Activated naive CD4-positive, alpha-beta T cell treated with anti-CD3 and anti-CD28 coated beads, Interleukin-2, amount 50 U/mL, for 16 hours (primary cell): ENCODE measurements around the gene PDZD2.
A peak's percentile ranks its signal among the peaks of the same experiment; 100 is the strongest.
"Not testable (repeated sequence)": the region's sequence is repeated elsewhere in the genome, so short reads cannot be mapped to it uniquely, and the experiment has no call there.

Source experiments
- DNase-seq: peaks from one replicate; pipeline ENCODE4 v3.0.0-alpha.2; 2020

The PDZD2 gene

DNA sequence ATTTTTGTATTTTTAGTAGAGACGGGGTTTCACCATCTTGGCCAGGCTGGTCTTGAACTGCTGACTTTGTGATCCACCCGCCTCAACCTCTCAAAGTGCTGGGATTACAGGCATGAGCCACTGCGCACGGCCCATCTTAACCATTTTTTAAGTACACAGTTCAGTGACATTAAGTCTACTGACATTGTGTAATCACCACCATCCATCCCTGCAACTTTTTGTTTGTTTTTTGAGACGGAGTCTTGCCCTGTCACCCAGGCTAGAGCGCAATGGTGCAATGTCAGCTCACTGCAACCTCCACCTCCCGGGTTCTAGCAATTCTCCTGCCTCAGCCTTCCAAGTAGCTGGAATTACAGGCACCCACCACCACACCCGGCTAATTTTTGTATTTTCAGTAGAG, 480.0 kb downstream of the PDZD2 start:
- DNase-seq: not testable (repeated sequence)

DNA sequence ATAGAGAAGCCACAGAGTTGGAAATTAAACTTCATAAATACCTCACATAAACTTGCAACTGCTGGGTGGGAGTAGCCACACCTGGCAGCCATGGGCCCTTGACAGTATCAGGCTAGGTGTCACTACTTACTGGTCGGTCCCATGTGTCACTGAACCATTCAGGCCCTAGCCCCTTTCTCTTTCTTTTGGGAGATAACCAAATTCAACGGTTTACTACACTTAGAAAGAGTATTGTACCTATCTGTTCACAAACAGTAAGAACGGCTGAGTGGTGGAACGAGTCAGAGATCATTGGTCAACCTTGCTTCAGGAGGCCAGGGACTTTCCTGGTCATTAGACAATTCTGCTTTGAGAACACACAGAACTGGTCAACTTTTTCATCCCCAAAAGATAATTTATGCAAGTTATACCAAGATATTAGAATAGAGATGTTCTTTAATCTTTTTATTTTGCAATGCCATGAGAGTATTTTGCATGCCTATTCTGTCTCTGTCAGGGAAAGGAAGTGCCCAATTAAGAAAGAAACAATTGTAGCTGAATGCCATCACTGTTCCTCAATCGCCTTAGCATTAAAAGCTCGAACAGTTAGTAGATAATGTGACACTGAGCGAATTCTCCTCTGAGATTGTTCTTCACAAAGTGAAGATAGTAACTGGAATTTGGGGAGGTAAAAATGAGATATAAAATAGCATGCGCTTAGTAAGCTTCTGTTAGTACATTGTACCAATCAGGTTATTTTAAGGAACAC, 484.3 kb downstream of the PDZD2 start:
- no peak for DNase-seq

DNA sequence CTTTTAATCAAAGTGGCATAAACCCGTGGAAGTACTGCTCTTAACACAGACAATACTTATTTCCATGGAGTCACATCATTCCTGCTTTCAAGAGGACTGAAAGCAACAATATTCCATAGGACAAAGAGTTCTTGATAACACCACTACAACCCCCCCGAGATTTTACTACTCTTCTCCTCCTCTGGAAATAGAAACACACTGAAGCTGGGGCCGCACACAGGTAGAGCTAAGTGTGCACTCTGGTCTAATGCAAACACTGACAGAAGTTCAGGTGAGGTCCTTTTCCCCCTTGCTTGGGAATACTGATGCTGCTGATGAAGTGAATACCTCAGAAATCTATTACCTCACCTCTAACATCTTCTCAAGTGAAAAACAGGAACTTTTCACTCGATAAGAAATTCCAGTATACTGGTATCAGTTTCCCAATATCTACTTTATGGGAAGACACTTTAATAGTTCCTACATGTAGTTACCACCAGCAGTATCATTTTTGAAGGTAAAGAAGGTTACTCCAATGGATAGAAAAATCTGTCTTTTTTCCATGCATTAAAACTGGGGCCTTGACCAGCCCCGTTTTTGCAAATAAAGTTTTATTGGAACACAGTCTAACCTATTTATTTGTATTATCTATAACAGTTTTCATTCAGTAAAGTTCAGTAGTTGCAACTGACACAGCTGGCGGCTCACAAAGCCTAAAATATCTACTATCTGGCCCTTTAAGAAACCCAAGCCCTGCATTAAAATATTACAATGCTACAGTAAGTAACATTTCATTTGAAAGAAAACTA, 485.2 kb downstream of the PDZD2 start:
- DNase-seq: no peak

DNA sequence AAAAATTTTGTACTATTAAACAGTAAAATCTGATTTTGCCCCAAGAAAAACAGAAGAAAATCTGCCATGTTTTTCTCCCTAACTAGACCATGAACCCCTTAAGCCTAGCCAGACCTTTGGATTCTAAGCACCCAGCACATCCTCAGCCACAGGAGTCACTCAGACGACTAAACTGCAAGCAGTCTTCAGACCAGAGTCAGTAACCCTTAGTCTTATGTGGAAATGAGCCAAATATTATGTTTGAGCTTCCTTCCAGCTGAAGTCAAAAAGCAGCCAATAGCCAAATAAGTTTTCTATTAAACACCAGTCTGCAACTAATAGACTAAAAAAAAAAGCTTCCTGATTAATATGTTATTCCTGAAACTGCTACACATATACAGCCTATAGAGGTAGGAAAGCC, 487.8 kb downstream of the PDZD2 start:
- no peak for DNase-seq

DNA sequence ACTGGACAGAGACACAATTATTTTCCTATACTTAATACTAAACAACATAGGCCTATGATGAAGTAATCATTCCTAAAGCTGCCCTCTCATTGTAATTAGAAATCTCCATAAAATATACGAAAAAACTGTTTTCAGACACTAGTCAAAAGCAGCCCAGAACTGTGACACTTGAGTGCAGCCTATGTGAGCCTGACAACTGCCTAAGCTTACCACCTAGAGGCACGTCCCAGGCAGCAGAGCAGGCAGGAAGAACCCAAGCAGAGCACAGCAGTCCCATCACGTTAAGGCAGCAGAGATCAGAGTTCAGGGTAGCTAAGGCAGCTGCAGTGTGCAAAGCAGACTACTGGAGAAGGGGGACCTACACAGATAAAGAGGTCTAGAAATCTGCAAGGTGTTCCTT, 488.8 kb downstream of the PDZD2 start:
- no peak for DNase-seq

DNA sequence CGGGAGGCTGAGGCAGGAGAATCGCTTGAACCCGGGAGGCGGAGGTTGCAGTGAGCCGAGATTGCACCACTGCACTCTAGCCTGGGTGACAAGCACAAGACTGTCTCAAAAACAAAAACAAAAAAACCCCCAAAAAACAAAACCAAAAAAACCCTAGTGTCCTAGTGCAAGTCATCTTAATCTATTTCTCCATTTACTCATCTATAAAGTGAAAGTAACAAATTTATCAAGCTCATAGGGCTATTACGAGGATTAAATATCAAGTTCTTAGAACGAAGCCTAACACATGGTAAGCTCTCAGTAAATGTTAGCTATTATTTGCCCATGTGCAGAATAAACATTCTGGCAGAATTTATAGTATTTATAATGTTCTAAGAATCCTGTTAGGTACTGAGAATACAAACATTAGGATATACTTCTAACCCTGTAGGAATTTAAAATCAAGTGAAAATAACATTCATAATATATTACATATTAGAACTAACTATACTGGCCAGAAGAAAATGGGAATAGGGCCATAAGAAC, 490.2 kb downstream of the PDZD2 start:
- no peak for DNase-seq

DNA sequence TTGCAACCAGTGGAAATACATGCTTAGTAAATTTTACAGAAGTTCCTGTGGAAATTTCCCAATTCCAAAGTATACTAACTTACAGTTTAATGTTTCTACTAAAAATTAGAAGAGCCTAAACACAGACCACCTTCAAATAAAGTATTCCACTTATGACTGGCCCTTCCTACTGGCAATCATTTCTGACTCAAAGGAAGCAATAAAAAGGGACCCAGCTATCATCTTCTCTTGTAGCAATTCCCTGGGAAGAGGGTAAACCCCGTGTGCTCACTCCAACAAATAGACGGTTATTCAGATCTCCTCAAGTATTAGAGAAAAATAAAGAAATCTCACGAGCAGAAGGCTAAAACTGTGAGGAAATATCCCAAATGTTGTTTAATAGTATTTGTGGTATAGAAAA, 491.9 kb downstream of the PDZD2 start:
- no peak for DNase-seq

DNA sequence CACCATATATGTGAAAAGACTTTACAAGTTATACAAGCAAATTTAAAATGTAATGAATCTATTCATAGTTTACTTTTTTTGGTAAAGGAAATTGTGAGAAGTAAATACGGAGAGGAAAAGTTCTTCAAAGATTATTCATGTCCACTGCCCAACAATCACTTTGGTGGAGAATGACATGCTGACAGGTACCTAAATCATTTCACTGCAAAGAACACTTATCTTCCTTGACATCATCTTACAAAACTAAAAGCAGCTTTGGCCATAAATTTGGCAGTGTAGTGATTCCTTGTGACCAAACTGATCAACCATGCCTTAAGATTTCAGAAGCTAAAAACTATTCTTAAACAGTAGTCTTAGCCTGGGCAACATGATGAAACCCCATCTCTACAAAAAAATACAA, 492.7 kb downstream of the PDZD2 start:
- DNase-seq: no peak

DNA sequence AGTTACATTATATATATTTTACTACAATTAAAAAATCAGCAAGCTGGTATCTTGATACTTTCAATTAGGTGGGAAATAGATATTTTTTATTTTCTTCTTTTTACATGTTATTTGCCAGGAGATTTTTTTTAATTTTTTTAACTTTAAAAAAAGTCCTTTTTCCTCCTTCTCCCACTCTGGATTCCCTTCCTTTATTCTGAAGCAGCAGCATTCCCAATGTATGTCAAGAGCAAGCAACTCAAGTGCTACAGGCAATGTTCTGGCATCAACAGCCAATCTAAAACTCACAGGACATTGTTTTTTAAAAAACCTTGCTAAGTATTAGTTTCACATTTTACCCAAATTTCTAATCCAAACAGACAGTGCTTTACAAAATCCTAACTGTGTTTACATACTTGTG, 493.8 kb downstream of the PDZD2 start:
- DNase-seq: no peak

DNA sequence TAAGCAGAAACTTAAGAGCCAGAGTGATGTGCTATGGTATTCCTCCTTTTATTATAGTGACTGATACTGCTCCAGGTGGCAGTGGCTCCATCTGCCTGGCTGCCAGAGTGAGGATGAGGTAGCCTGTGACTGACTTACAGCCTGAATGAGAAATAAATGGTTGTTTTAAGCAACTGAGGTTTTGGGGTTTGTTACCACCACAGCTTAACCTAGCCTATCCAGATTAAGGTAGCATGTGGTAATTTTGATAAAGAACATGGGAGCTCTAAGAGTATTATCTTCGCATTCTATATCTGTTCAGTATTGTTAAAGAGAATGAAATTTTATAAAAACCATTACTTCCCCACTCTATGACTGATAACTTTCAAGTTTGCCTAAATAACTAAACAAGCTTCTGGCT, 496.2 kb downstream of the PDZD2 start:
- no peak for DNase-seq

DNA sequence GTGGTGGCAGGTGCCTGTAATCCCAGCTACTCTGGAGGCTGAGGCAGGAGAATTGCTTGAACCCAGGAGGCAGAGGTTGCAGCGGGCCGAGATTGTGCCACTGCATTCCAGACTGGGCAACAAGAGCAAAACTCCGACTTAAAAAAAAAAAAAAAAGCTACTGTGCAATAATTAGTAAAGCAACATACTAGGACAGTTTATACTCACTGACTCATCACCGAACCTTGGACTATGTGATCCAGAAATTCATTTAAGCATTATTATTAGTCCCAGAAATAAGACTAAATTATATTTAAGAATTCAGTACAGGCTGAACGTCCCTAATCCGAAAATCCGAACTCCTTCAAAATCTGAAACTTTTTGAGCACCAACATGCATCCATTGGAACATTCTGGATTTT, 497.4 kb downstream of the PDZD2 start:
- DNase-seq: no peak

DNA sequence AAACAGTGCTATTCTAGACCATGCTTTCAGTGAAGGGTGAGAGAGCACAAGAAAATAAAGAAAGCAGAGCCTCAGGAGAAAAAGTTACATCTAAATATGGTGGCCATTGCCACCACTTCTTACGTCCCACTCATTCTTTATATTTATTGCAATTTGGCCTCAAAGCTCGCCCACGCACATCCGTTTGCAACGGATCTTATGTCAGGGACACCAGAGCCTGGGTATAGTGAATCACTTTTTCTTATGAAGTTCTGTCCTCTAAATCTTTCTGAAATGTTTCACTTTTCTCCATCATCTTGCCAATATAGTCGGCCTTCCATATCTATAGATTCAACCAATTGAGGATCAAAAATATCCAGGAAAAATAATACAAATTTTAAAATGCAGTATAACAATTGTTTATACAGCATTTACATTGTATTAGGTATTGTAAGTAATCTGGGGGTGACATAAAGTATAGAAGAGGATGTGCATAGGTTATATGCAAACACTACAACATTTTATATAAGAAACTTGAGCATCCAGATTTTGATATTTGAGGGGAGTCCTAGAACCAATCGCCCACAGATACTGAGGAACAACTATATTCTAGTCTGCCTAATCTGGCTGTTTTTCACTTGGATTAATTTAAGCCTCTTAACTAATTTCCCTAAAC, 500.0 kb downstream of the PDZD2 start:
- peak; percentile 29 for DNase-seq

DNA sequence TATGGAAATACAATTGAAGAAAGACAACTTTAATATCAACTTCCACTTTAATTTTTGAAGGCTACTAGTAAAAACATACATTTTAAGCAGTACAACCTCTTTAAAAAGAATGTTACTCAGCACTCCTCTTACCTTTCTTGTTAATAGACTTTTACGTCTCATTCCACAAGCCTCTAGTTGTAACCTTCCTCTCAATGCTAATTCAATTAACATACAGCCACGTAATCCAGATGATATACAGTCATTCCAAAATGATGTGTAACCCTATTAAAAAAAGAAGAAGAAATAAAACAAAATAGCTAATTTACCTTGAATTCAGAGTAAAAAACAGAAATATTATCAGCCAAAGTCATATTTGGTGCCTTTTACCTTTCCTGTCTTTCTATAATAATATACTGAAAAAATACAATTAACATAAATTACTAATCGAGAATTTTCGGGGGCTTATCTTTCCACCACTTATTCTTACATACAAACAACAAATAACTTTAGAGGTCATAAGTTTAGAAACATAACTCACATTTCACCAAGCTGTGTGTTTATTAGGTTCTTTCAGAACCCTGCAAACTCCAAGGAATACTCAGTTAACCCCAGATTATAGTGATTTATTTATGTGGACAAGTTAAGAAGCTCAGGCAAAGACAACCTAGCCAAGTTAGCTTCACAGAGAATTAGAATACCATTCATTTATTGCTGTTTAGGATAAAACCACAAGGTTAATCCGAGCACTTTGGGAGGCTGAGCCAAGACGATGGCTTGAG, 504.9 kb downstream of the PDZD2 start:
- no peak for DNase-seq

DNA sequence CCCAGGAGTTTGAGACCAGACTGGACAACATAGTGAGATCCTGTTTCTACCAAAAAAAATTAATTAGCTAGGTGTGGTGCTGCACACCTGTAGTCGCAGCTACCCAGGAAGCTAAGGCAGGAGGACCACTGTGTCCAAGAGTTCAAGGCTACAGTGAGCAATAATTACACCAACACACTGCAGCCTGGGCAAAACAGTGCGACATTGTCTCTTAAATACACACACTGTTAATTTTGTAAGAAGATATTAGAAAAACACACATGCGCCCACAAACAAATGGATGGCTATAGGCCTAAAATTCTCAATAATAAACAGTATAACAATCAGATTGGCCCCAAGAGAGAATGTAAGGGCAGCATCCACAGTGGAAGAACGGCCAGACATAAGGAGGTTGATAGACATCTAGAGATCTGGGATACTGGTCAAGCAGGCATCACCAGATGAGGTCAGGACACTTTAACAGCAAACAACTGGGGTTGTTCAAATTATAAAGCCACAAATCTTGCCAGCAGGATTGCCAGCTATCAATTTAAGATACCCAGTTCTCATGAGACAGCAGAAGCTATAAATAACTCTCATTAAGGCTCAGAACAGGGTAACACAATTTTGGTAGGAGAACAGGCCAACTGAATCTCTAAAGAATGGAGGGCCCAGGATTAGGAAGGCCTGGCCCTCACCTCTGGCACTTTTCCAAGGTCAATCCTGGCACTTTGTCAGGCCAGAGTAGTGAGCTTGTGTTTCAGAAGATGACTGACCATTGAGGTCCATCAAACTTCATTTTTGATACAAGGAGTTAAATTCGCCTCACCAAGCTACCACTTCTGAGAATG, 505.7 kb downstream of the PDZD2 start:
- no peak for DNase-seq

DNA sequence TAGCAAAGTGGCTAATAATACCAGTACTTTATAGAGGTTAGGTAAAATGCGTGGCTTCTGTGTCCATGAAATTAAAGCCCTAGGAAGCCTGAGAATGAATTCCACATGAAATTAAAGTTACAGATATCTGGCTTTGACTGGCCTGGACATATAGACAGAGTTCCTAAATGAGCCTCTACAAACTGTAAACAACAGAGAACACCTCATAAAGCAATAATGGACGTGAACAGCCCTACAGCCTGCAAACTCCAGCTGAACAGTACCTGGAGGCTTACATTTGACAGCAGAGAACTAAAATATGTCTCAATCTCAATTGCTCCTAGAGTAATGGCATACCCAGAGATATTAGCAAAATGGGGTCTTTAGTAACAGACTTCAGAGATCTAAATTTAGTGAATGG, 506.4 kb downstream of the PDZD2 start:
- DNase-seq: no peak

DNA sequence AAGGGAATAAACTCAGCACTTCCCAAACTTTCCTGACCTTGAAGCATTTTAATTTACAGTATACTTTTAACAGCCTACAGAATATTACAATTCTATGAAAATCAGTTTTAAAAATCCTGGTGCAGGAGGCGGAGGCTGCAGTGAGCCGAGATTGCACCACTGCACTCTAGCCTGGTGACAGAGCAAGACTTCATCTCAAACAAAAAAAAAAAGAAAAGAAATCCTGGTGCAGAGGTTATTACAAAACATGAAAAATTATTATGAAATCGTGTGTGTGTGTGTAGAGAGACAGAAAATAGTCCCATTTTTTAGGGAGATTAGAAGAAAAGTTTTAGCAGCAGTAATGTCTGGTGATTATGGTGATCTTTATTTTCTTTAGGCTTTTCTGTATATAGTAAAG, 508.3 kb downstream of the PDZD2 start:
- no peak for DNase-seq

DNA sequence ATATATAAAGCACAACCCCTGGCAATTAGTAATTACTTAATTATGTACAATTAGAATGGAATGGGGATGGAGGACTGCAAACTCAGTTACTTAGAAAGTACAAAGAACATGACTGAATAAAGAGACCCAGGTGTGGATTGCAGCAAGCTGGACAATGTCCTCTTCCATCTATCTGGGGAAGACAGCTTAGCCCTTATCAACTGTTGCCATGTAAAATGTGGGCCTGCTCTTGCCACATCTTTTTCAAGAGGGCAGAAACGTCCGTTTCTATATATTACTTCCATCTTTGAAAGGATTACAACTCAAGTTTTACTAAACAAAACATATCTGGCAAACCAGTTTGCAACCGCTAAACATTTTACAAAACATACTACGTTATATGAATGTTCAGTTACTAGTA, 509.0 kb downstream of the PDZD2 start:
- DNase-seq: no peak

DNA sequence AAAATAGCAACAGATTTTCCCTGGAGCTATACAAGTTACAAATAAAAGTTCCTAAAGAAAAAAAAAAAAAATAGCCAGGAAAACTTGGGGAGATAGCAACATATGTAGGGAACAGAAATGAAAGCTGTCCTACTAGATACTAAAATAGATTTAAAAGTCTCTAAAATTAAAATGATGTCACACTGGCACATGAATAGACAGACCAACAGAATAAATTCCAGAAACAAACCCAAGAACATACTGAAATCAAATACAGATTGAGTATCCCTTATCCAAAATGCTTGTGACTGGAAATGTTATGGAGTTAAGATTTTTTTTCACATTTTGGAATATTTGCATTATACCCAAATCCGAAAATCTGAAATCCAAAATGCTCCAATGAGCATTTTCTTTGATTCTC, 511.4 kb downstream of the PDZD2 start:
- no peak for DNase-seq

DNA sequence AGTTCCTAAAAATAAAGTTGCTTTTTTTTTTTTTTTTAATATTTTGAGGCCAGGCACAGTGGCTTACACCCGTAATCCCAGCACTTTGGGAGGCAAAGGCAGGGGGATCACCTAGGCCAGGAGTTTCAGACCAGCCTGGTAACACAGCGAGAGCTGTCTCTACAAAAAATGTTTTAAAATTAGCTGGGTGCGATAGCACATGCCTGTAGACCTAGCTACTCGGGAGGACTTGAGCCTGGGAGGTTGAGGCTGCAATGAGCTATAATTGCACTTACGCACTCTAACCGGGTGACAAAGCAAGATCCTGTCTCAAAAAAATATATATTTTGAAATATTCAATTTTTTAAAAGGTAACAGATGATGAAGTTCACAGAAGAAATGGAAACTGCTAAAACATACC, 512.3 kb downstream of the PDZD2 start:
- no peak for DNase-seq

DNA sequence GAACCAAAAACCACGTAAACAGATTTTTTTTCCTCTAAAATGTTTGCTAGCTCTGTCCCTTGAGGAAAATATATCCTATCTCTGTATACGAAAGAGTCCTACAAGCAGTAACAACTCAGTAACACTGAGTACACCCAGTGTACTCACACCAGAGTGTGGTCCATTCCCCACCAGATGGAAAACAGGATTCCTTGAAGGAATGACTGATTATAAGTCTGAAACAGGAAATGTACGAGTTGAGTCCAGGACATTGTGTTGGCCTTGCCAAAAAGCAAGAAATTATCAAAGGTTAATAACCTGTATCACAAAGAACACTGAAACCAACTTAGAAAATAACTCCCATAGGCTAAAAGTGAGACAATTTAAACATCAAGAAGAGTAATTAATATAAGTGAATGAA, 514.8 kb downstream of the PDZD2 start:
- no peak for DNase-seq

DNA sequence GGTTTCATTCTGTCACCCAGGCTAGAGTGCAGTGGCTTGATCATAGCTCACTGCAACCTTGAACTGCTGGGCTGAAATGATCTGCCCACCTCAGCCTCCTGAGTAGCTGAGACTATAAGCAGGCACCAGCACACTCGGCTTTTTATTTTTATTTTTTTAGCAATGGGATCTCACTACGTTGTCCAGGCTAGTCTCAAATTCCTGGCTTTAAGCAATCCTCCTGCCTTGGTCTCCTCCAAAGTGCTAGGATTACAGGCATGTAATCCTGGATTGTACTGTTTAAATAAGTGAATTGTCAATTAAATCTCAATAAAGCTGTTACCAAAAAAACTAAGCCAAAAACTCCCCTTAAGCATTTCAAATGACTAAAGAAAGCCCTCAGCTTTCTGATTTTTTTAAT, 516.3 kb downstream of the PDZD2 start:
- DNase-seq: no peak

DNA sequence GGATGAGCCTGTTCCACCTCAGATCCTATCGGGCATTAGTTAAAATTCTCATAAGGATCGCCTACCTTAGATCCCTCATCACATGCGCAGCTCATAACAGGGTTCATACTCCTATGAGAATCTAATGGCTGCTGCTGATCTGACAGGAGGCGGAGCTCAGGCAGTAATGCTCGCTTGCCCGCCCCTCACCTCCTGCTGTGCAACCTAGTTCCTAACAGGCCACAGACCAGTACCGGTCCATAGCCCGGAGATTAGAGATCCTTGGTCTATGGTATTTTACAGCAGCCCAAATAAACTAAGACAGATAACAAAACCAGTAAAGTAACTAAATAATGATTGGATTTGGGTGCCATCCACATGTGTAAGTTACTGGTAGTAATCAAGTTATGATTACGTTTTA, 517.7 kb downstream of the PDZD2 start:
- DNase-seq: no peak
